GM12864 (cell line): ENCODE measurements around the gene DOHH.
A peak's percentile ranks its signal among the peaks of the same experiment; 100 is the strongest.

Experiments used
- DNase-seq: peaks from one replicate; pipeline ENCODE4 v3.0.0-alpha.2; 2011; ENCODE audit warnings: low read depth
- H3K4me3 ChIP-seq: 2 replicates; pipeline ENCODE4 v1.5.1; 2011; ENCODE audit warnings: mild to moderate bottlenecking, low read depth, low read length, control low read depth
- CTCF ChIP-seq: IDR thresholded peaks from 2 replicates; pipeline ENCODE4 v1.5.1; 2011; ENCODE audit warnings: low read depth, mild to moderate bottlenecking, moderate library complexity, low read length, control low read depth, inconsistent platforms; ENCODE audit errors: missing control alignments

DOHH gene

DNA sequence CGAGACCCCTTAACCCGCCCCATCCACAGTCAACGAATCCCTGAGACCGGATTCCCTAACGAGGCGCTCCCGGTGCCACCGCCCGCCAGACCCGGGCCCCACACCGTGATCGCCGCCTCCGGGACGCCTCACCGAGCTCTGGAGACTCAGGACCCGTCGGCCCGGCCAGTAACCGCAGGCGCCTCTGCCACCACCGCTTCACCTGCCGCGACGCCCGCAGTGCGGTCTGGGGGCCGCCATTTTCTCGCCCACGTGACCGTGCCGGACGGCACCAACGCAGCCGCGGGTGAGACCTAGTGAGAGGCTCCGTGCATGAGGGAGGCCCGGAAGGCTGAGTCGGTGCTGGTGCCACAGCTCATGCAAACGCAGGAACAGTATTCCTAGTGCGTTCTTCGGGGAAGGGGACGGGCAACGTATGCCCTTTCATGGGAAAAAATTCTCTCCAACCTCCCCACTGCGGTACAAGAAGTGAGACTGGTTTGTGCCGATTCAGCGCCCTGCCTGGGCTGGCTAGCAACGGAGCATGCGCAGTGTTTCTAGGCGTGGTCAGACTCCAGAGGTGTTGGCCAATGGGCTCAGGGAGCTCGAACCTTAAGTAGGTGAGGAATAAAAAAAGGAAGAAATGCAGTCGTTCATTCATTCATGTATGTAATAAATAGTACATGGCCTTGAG is at the start of gene DOHH:
TSS of gene DOHH (minus strand) at position 246 of the 673 bp plus-strand sequence. CDS start 3,860 bp downstream, outside the sequence.
- DNase-seq: peak; percentile 98
- peak within 1 kb of the TSS; percentile 80 for H3K4me3 ChIP-seq
- TF ChIP-seq CTCF: no peak

GRCh38 chr19:3549816-3550215 is 49.3 kb upstream of the DOHH start:
- no peak for TF ChIP-seq CTCF
- no peak for DNase-seq
- H3K4me3 ChIP-seq: no peak overlapping the region

- no peak for TF ChIP-seq CTCF
- no peak overlapping the region for H3K4me3 ChIP-seq
- DNase-seq: no peak
Observed at GRCh38 chr19:3548606-3549005, 48.1 kb upstream of the DOHH start.

DNA sequence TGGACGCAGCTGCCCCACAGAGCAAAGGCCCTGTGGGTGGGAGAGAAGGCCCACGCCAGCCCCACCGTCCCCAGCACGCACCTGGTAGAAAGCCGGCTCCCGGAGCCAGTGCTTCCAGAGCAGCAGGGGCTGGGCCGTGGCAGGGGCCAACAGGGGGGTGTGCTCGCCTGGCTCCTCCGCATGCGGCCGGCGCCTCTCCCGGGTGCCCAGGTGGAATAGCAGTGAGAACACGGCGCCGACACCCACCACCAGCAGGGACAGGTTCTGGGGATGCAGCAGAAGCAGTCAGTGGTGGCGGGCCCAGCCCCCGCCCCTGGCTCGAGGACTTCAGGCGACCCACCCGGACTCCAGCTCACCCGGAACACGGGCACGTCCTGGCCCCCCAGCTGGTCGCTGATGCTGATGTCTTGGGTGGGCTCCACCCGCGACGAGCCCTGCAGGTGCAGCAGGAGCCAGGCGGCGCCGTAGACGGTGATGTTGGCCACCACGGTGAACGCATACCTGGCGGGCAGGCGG is 47.4 kb upstream of the DOHH start:
- no peak for DNase-seq
- TF ChIP-seq CTCF: no peak
- no peak overlapping the region for H3K4me3 ChIP-seq

DNA sequence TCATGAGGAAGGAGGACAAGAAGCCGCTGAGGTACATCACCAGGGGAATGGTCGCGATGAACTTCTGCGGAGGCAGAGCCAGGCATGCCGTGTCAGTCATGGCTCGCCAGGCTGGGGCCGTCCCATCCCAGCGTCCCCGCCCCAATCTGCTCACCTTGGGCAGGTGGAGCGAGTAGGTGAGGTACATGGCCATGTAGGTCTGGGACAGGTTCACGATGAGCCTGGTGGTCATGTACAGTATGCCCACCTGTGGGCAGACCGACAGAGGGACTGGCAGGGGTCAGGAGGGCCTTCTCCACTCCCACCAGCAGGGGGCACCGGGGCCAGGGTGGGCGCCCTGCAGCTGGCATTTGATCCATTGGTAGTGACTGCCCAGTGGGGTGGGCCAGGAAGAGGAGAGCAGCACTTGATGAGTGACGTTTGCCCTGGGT is 46.8 kb upstream of the DOHH start:
- no peak overlapping the region for H3K4me3 ChIP-seq
- DNase-seq: no peak
- TF ChIP-seq CTCF: peak; percentile 67

GRCh38 chr19:3546119-3546518 is 45.6 kb upstream of the DOHH start:
- H3K4me3 ChIP-seq: no peak overlapping the region
- DNase-seq: no peak
- TF ChIP-seq CTCF: no peak

DNA sequence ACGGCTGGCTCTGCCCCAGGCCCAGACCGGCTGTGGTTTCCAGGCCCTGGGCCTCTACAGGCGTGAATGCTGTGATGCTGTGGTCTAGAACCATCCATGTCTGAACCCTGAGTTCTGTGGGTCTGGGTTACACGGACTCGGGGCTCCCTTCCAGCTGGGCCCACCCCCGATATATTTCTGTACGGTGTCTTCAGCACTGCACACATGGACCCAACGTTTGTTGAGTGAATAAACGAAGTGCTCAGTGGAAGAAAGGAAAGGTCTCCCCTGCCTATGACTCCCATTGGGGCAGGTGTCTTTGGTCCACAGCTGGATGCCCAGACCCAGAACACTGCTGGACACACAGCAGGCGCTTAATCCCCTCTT is 45.2 kb upstream of the DOHH start:
- DNase-seq: no peak
- H3K4me3 ChIP-seq: no peak overlapping the region
- no peak for TF ChIP-seq CTCF
